GM18951 (cell line): ENCODE measurements around the gene PIK3C2B.

Experiments
- POLR2A ChIP-seq: IDR thresholded peaks from 4 replicates; pipeline ENCODE4 v1.6.1; 2011; ENCODE audit warnings: mild to moderate bottlenecking; ENCODE audit not compliant: insufficient read length, insufficient read depth; ENCODE audit errors: extremely low read depth
- in situ Hi-C: fragments of 300-500 bp; cut with MboI; formaldehyde crosslinking; loops from one replicate; pipeline ENCODE4 v1.12.0; 2022; ENCODE audit warnings: low sequenced_read_pairs, mixed read lengths, inconsistent platforms; ENCODE audit not compliant: unreplicated experiment

The PIK3C2B gene

GRCh38 chr1:204446413-204447111 lies 48.0 kb downstream of the PIK3C2B start:
- TF ChIP-seq POLR2A, result no peak
- in situ Hi-C loops, result loop anchor here (5.0 to 25.0 kb wide), 2 partner anchors 56 to 366 kb away; no protein-coding TSS in a partner anchor

DNA sequence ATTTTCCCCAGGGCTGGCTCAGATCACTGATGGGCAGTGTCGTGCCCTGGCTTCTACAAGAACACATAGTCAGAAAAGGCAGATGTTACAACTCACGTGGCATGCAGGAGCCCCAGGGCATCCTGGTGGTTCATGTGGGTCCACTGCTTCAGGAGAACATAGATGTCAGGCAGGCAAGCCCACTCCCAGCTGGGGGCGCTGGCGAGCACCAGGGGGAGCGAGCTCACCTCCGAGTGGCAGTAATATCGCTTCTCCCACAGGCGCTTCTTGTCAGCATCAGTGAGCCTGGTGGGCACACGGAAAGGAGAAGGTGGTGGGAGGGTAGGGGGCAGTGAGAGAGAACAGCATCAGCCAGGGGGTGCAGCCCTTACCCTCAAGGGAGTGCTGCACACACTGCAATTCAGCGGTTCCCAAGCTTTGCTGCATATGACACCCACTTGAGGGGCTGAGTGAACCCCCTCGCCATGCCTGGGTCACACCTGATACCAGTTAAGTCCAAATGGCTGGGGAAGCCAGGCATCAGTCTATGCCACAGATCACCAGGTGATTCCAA lies 48.7 kb downstream of the PIK3C2B start:
- TF ChIP-seq POLR2A, result no peak
- in situ Hi-C loops, result loop anchor here (5.0 to 25.0 kb wide), 2 partner anchors 56 to 366 kb away; no protein-coding TSS in a partner anchor
